Immature natural killer cell (primary cell): ENCODE data around the gene USP24. TPM values are rescaled to one million over a fixed set of nuclear protein-coding genes. Genes with fewer than 3 reads are reported as not detected.

Source experiments
- polyA plus RNA-seq, 3 donors: library from polyadenylated mRNA; unstranded; fragments of 300-500 nt; fragmentation: Illumina TruSeq; gene quantifications; one replicate each; pipeline ENCODE4 v1.2.3, GENCODE V29; 2021

The USP24 gene
- polyA plus RNA-seq, 3 donors from 2014 or later, result 3.0 to 10.1 (median 3.7) TPM

Other genes with a start within 250 kb of the USP24 start
- gene TMEM61, start 234.7 kb downstream of the USP24 start, polyA plus RNA-seq, result not detected
- gene BSND, start 216.4 kb downstream of the USP24 start, polyA plus RNA-seq, result not detected
- gene PCSK9, start 175.8 kb downstream of the USP24 start, polyA plus RNA-seq, result not detected